Retinal pigment epithelial cell (primary cell): ENCODE measurements around the gene ADARB2.
A peak's percentile ranks its signal among the peaks of the same experiment; 100 is the strongest.

Experiments used
- DNase-seq: peaks from one replicate; pipeline ENCODE4 v3.0.0-alpha.2; 2010; ENCODE audit warnings: low read depth
- H3K4me3 ChIP-seq: 2 replicates; pipeline ENCODE4 v1.5.1; 2011; ENCODE audit warnings: mild to moderate bottlenecking, low read length, control low read depth, moderate library complexity
- TF ChIP-seq, protein P1 (sequence below): conservative IDR thresholded peaks from 2 replicates; pipeline ENCODE4 v1.5.1; 2011; ENCODE audit warnings: low read depth, low read length, control low read depth, inconsistent platforms

The ADARB2 gene

DNA sequence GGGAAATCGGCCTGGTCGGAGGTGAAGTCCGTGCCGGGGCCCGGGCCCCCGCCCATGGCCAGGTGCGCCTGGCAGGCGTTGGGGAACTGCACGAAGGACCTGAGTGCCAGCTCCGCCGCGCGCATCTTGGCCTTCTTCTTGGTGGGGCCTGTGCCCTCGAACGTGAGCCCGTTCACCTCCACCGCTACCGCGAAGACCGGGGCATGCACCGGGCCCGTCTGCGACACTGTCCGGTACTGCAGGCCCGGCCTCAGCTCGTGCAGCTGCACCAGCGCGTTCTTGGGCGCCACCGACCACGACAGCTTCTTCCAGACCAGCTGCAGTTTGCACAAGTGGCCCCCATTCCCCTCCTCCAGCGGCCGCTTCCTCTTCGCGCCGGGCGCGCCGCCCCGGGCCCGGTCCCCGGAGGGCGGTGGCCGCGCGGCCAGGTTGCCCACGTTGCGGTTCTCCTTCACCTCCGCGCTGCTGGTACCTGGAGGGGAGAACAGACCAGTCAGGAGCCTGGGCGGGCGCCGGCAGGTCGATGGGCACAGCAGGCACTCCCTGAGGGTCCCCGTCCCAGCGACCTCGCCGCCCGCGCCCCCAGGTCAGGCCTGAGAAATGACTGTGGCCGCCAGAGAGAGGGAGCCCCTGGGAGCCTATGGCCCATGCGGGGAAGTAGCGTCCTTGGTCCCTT is 373.7 kb downstream of the ADARB2 start:
- no peak overlapping the region for H3K4me3 ChIP-seq
- TF ChIP-seq, protein P1, sequence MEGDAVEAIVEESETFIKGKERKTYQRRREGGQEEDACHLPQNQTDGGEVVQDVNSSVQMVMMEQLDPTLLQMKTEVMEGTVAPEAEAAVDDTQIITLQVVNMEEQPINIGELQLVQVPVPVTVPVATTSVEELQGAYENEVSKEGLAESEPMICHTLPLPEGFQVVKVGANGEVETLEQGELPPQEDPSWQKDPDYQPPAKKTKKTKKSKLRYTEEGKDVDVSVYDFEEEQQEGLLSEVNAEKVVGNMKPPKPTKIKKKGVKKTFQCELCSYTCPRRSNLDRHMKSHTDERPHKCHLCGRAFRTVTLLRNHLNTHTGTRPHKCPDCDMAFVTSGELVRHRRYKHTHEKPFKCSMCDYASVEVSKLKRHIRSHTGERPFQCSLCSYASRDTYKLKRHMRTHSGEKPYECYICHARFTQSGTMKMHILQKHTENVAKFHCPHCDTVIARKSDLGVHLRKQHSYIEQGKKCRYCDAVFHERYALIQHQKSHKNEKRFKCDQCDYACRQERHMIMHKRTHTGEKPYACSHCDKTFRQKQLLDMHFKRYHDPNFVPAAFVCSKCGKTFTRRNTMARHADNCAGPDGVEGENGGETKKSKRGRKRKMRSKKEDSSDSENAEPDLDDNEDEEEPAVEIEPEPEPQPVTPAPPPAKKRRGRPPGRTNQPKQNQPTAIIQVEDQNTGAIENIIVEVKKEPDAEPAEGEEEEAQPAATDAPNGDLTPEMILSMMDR, result no peak
- DNase-seq, result no peak

- H3K4me3 ChIP-seq, result no peak overlapping the region
Observed at GRCh38 chr10:1362589-1363445, 374.5 kb downstream of the ADARB2 start.

GRCh38 chr10:1361411-1362105 is 375.8 kb downstream of the ADARB2 start:
- DNase-seq, result no peak
- no peak overlapping the region for H3K4me3 ChIP-seq
- TF ChIP-seq, protein P1, result no peak

More at GRCh38 chr10:1362589-1363445, 374.5 kb downstream of the ADARB2 start:
- TF ChIP-seq, protein P1, result no peak
- DNase-seq, result no peak

DNA sequence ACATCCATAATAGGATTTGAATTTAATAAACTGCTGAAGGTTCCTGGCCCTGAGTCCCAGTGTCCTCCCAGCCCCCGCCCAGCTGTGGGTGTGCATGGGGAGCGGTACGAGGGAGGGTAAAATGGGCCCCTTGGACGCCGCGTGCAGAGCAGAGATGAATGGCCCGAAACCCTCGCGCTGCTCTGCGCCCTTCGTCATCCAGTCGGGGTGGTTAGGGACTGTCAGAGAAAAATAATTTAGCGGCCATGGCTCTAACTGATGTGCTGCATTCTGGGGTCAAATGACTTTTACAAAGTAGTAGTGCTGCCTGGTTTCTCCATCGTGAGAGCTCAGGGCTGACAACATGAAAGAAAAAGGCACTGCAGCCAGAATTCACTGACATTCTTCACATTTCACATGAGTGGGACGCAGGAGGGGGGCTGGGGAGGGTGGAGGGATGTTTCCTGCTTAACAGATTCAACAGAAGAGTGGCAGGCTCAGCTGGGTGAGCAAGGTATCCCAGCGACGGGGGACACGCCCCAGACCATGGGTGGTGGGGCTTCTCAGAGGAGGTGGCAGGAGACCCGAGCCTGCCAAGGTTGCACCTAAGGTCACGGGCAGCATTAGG is 376.7 kb downstream of the ADARB2 start:
- TF ChIP-seq, protein P1, result no peak
- peak; percentile 70 for DNase-seq
- peak overlapping the region; percentile 17 for H3K4me3 ChIP-seq

- TF ChIP-seq, protein P1, result peak; percentile 59
- no peak for DNase-seq
- peak overlapping the region; percentile 17 for H3K4me3 ChIP-seq
Observed at GRCh38 chr10:1360011-1360557, 377.2 kb downstream of the ADARB2 start.

GRCh38 chr10:1359626-1359955 is 377.7 kb downstream of the ADARB2 start:
- DNase-seq, result no peak
- H3K4me3 ChIP-seq, result no peak overlapping the region
- TF ChIP-seq, protein P1, result no peak
